Hepatocyte (in vitro differentiated cells): ENCODE results near the gene GPER1.

Experiments
- EZH2 ChIP-seq: fragments of 200-600 bp; sonication (generic); IDR thresholded peaks from 2 replicates; pipeline ENCODE4 v1.6.1; 2016; ENCODE audit warnings: antibody characterized with exemption, mild to moderate bottlenecking, borderline replicate concordance
- EZH2phosphoT487 ChIP-seq: fragments of 200-600 bp; sonication (generic); IDR thresholded peaks from one replicate; pipeline ENCODE4 v1.6.1; 2018; ENCODE audit warnings: antibody characterized with exemption, mild to moderate bottlenecking, low read depth, moderate library complexity; ENCODE audit not compliant: unreplicated experiment, severe bottlenecking
- TF ChIP-seq, protein P1 (sequence below): fragments of 200-600 bp; sonication (generic); IDR thresholded peaks from 2 replicates; pipeline ENCODE4 v1.5.1; 2016; ENCODE audit warnings: antibody characterized with exemption, mild to moderate bottlenecking; ENCODE audit not compliant: poor library complexity

DNA sequence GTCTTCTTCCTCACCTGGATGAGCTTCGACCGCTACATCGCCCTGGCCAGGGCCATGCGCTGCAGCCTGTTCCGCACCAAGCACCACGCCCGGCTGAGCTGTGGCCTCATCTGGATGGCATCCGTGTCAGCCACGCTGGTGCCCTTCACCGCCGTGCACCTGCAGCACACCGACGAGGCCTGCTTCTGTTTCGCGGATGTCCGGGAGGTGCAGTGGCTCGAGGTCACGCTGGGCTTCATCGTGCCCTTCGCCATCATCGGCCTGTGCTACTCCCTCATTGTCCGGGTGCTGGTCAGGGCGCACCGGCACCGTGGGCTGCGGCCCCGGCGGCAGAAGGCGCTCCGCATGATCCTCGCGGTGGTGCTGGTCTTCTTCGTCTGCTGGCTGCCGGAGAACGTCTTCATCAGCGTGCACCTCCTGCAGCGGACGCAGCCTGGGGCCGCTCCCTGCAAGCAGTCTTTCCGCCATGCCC is 4.3 kb downstream of the GPER1 start:
- no peak for TF ChIP-seq EZH2
- TF ChIP-seq, protein P1, sequence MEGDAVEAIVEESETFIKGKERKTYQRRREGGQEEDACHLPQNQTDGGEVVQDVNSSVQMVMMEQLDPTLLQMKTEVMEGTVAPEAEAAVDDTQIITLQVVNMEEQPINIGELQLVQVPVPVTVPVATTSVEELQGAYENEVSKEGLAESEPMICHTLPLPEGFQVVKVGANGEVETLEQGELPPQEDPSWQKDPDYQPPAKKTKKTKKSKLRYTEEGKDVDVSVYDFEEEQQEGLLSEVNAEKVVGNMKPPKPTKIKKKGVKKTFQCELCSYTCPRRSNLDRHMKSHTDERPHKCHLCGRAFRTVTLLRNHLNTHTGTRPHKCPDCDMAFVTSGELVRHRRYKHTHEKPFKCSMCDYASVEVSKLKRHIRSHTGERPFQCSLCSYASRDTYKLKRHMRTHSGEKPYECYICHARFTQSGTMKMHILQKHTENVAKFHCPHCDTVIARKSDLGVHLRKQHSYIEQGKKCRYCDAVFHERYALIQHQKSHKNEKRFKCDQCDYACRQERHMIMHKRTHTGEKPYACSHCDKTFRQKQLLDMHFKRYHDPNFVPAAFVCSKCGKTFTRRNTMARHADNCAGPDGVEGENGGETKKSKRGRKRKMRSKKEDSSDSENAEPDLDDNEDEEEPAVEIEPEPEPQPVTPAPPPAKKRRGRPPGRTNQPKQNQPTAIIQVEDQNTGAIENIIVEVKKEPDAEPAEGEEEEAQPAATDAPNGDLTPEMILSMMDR, result no peak
- TF ChIP-seq EZH2phosphoT487, result no peak
